ENCODE measurements around the gene CATSPERD.

GRCh38 chr19:5762608-5763217 is 42.3 kb downstream of the CATSPERD start:
- TF ChIP-seq POLR2A (IDR thresholded peaks at IDR 0.05; ENCODE audit: low read depth, low read length) = no peak
- TF ChIP-seq CTCF (conservative IDR thresholded peaks at IDR 0.05; ENCODE audit: low read depth, low read length) = no peak
- no peak for TF ChIP-seq MAFK (IDR thresholded peaks at IDR 0.05; ENCODE audit: low read depth, low read length)
- TF ChIP-seq SMC3 (IDR thresholded peaks at IDR 0.05; ENCODE audit: low read depth, low read length) = no peak
- no peak for TF ChIP-seq MXI1 (IDR thresholded peaks at IDR 0.05; ENCODE audit: borderline replicate concordance, low read depth, low read length)
- TF ChIP-seq, protein P1, sequence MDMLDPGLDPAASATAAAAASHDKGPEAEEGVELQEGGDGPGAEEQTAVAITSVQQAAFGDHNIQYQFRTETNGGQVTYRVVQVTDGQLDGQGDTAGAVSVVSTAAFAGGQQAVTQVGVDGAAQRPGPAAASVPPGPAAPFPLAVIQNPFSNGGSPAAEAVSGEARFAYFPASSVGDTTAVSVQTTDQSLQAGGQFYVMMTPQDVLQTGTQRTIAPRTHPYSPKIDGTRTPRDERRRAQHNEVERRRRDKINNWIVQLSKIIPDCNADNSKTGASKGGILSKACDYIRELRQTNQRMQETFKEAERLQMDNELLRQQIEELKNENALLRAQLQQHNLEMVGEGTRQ (IDR thresholded peaks at IDR 0.05; ENCODE audit: low read depth, low read length) = no peak
- no peak for TF ChIP-seq RAD21 (IDR thresholded peaks at IDR 0.05; ENCODE audit: low read length)
- no peak for TF ChIP-seq BHLHE40 (IDR thresholded peaks at IDR 0.05; ENCODE audit: low read depth, low read length)
